NCI-H1048 (cell line): ENCODE data around the gene EIF4E1B.

Experiments
- DNase-seq: peaks from one replicate; lab custom pipeline; 2025; lab: John Stamatoyannopoulos, UW

EIF4E1B gene

GRCh38 chr5:176606032-176606431 lies 24.4 kb upstream of the EIF4E1B start:
- no peak for DNase-seq

- DNase-seq = no peak
Observed at GRCh38 chr5:176606875-176607274, 23.6 kb upstream of the EIF4E1B start.

- no peak for DNase-seq
Observed at GRCh38 chr5:176608142-176608705, 22.3 kb upstream of the EIF4E1B start.

GRCh38 chr5:176608937-176609723 lies 21.3 kb upstream of the EIF4E1B start:
- no peak for DNase-seq

- DNase-seq = peak; percentile 39
Observed at GRCh38 chr5:176609724-176610434, 20.6 kb upstream of the EIF4E1B start, which contains the start of gene GPRIN1. Gene GPRIN1, minus strand, starts transcription at chr5:176610156. Its CDS starts 10,322 bp downstream, at chr5:176599834.

- DNase-seq = no peak
Observed at GRCh38 chr5:176610435-176610773, 20.1 kb upstream of the EIF4E1B start.

- DNase-seq = peak; percentile 28
Observed at GRCh38 chr5:176611435-176611834, 19.0 kb upstream of the EIF4E1B start.

GRCh38 chr5:176612008-176612407 lies 18.5 kb upstream of the EIF4E1B start:
- no peak for DNase-seq

GRCh38 chr5:176612855-176613254 lies 17.6 kb upstream of the EIF4E1B start:
- DNase-seq = no peak

- DNase-seq = no peak
Observed at GRCh38 chr5:176614805-176615478, 15.5 kb upstream of the EIF4E1B start.

- no peak for DNase-seq
Observed at GRCh38 chr5:176616511-176616910, 14.0 kb upstream of the EIF4E1B start.

GRCh38 chr5:176618783-176619182 lies 11.7 kb upstream of the EIF4E1B start:
- DNase-seq = no peak

GRCh38 chr5:176619203-176619568 lies 11.3 kb upstream of the EIF4E1B start:
- peak; percentile 91 for DNase-seq

- DNase-seq = no peak
Observed at GRCh38 chr5:176619569-176620332, 10.7 kb upstream of the EIF4E1B start.

GRCh38 chr5:176620333-176620981 lies 10.0 kb upstream of the EIF4E1B start:
- DNase-seq = no peak

- DNase-seq = no peak
Observed at GRCh38 chr5:176621661-176622079, 8.8 kb upstream of the EIF4E1B start.

- DNase-seq = no peak
Observed at GRCh38 chr5:176624142-176624541, 6.3 kb upstream of the EIF4E1B start.

GRCh38 chr5:176624938-176625337 lies 5.5 kb upstream of the EIF4E1B start:
- DNase-seq = no peak

- no peak for DNase-seq
Observed at GRCh38 chr5:176625512-176625911, 5.0 kb upstream of the EIF4E1B start.

- no peak for DNase-seq
Observed at GRCh38 chr5:176625966-176626875, 4.3 kb upstream of the EIF4E1B start.
